Measurements from ENCODE around the gene VSTM2L.

GRCh38 chr20:37961066-37961465 lies 58.1 kb downstream of the VSTM2L start:
- TF ChIP-seq CTCF (conservative IDR thresholded peaks at IDR 0.05; ENCODE audit: low read depth, low read length) (no peak), POLR2A (IDR thresholded peaks at IDR 0.05; ENCODE audit: low read depth, low read length) (no peak), RAD21 (IDR thresholded peaks at IDR 0.05; ENCODE audit: low read length) (no peak), RCOR1 (IDR thresholded peaks at IDR 0.05; ENCODE audit: insufficient replicate concordance, low read length) (no peak), SMC3 (IDR thresholded peaks at IDR 0.05; ENCODE audit: low read depth, low read length) (no peak), MAFK (IDR thresholded peaks at IDR 0.05; ENCODE audit: low read depth, low read length) (no peak)
- TF ChIP-seq, protein P1, sequence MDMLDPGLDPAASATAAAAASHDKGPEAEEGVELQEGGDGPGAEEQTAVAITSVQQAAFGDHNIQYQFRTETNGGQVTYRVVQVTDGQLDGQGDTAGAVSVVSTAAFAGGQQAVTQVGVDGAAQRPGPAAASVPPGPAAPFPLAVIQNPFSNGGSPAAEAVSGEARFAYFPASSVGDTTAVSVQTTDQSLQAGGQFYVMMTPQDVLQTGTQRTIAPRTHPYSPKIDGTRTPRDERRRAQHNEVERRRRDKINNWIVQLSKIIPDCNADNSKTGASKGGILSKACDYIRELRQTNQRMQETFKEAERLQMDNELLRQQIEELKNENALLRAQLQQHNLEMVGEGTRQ (IDR thresholded peaks at IDR 0.05; ENCODE audit: low read depth, low read length): no peak
